Inflammatory macrophage treated with lipopolysaccharide for 1 hour (primary cell): ENCODE data around the gene KCNE4.

ENCODE experiments used
- DNase-seq, 2 donors: peaks; one replicate each; pipeline ENCODE4 v3.0.0-alpha.2; 2020 to 2022

Gene KCNE4

GRCh38 chr2:223041527-223042109, 10.4 kb upstream of the KCNE4 start:
- peak; percentile 33 to 55 for DNase-seq

DNA sequence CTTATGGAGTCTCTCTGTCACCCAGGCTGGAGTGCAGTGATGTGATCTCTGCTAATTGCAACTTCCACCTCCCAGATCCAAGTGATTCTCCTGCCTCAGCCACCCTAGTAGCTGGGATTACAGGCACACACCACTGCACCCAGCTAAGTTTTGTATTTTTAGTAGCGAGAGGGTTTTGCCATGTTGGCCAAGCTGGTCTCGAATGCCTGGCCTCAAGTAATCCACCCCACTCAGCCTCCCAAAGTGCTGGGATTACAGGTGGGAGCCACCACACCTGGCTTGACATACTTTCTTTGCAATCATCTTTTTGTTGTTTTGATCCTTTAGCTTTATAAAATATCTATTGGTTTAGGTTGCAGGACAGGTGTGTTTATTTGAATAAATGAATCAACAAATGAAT, 9.7 kb upstream of the KCNE4 start:
- DNase-seq: no peak

- DNase-seq: peak; percentile 18 to 23
These were observed 9.3 kb upstream of the KCNE4 start for GRCh38 chr2:223042704-223043118.

GRCh38 chr2:223043164-223043941, 8.6 kb upstream of the KCNE4 start:
- DNase-seq: peak; percentile 23 to 31

GRCh38 chr2:223044092-223044836, 7.7 kb upstream of the KCNE4 start:
- no peak for DNase-seq

GRCh38 chr2:223044916-223045700, 6.9 kb upstream of the KCNE4 start:
- no peak for DNase-seq

DNA sequence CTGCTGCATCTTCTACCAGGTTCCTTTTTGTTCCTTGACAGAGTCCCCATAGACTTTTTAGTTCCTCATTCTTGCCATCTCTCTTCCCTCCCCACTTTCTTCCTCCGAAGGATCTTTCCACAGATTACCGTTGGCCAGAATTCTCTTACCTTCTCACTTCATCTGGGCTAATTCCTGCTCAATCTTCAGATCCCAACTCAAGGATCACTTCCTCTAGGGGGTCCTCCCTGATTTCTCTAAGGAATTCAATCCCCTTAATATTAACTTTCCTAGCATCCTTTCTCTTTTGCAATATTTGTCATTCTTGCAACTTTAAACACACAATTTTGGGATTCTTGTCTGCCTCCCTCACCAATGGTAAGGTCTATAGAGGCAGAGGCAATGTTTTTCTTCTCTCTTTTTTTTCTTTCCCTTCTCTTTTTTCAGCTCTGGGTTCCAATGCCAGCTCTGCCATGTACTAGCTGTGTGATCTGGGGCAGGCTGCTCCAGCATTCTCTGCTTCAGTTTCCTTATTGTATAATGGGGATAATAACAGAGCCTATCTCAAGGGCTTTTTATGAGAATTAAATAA, 5.4 kb upstream of the KCNE4 start:
- no peak for DNase-seq

GRCh38 chr2:223047260-223047761, 4.7 kb upstream of the KCNE4 start:
- DNase-seq: no peak

- no peak for DNase-seq
These were observed 3.5 kb upstream of the KCNE4 start for GRCh38 chr2:223048519-223048918.

DNA sequence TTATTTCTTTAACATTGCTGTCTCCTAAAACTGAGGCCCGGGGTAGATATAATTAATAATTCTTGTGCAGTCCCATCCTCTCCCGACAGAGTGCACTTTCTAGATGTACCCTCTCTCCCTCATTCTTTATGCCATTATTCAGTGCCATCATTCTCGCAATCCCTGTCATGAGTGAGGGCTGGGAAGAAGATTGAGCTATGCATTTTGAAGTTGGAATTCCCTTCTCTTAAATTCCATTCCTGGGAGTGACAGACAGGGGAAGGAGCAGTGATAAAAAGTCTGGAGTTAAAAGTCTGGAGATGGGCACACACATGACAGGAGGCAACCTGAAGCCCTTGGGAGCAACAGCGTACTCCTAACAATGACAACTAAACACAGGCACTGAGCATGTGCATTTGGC, 2.6 kb upstream of the KCNE4 start:
- DNase-seq: no peak

DNA sequence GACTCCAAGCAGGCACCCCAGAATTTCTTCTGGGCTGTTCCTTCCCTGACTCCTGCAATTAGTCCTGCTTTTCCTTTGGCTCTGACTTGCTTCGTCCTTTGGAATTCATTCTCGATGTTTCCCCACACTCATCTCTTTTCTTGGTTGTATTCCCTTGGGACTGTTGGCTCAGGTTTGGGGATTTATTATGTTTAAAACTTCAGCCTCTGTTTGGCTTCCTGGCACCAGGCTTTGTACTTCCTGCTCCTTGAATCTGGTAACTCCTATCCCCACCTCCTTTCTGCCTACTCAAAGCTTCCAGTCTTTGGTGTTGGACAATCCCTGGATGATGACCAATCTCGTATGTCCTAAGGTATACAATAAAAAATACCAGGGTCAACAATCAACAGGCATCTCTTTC, 1.8 kb upstream of the KCNE4 start:
- no peak for DNase-seq

- DNase-seq: no peak
These were observed 988 bp upstream of the KCNE4 start for GRCh38 chr2:223050900-223051504.

DNA sequence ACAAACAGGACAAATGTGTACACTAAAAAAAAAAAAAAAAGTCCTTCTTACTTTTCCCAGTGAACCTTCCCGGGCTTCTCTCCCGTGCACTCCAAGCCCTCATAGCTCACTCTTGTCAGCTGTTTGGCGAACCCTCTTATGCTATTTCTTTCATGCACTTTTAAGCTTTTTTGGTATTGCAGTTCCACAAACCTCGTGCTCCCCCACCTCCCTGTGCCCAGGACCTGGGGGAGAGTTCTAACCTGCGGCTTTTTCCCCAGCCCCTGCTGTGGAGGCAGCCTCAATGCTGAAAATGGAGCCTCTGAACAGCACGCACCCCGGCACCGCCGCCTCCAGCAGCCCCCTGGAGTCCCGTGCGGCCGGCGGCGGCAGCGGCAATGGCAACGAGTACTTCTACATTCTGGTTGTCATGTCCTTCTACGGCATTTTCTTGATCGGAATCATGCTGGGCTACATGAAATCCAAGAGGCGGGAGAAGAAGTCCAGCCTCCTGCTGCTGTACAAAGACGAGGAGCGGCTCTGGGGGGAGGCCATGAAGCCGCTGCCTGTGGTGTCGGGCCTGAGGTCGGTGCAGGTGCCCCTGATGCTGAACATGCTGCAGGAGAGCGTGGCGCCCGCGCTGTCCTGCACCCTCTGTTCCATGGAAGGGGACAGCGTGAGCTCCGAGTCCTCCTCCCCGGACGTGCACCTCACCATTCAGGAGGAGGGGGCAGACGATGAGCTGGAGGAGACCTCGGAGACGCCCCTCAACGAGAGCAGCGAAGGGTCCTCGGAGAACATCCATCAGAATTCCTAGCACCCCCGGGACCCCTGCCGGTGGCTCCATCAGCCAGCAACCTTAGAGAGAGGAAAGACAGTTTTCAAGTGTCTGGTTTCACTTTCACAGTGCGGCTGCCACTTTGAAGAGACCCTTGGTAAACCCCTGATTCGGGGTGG, 826 bp downstream of the KCNE4 start:
- no peak for DNase-seq

- DNase-seq: no peak
These were observed 1.6 kb downstream of the KCNE4 start for GRCh38 chr2:223053484-223054192.

DNA sequence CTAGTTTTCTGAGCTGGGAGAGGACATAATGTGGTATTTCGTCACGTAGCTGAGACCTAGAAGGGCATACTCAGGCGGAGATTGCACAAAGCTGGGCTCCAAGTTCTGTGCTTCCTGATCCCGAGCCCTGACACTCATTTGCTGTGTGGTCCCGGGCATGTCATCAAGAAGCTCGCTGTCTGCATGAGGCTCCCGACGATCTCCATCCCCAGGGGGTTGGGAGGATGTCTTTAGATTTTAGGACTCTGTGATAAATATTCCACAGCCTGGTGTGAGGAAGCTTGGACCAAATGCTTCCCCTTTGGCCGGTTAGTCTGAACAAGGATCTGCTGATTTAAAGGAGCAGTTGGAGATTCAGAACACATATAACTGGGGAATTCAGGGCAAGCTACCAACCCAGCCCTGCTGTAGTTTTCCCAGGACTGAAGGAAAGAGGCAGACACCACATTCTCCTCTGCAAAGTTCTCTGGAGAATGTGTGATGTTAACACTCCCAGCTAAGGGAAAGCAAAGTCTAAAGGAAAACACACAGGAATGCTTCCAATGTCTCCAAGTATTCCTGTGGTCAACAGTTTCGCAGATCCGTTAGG, 2.3 kb downstream of the KCNE4 start:
- DNase-seq: no peak

DNA sequence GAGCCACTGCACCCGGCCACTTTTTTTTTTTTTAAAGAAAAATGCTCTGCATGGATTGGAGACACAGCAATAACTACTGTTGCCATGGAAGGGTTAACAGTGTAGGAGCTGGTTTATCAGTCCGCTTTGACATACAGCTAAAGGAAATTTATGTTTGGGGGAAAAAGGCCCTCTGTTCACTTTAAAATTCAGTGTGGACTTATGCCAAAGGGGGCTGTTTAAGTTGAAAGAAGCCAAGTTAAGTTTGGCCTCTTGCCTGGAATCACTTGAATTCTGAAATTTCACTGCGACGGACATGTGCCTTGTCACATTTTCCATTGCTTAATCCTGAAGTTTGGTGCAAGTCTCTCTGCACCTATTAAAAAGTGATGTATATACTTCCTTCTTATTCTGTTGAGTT, 3.1 kb downstream of the KCNE4 start:
- no peak for DNase-seq

- no peak for DNase-seq
These were observed 3.8 kb downstream of the KCNE4 start for GRCh38 chr2:223055836-223056235.

DNA sequence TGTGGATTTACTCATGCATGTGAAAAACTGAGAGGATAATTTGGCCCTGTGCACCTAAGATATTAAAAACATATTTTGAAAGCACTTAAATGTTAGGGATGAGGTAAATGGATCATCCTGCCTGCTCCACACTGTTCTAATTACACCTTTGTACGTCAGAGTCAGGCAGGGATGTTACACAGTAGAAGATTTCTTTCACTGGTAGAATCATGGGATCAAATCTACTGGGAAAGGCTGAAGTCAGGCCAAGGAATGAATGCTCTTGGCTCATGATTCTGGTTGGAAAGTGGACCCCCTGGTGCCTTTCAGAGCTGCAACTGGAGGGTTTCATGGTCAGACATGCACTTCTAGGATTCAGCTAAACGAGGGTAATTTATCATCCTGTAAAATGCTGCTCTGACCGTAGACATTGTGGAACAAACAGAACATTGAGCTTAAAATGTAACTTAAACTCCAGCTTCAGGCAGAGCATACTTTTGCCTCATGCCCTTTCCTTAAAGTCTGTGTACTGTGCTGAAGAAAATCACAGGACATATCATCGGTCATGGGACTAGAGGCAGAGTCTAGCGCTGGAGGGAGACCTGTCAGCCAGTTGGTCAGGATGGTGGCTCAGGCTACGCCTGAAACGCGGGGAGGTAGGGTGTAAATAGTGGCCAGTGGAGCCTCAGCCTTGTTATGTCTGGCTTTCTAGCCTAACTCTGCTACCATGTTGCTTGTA, 4.9 kb downstream of the KCNE4 start:
- no peak for DNase-seq

DNA sequence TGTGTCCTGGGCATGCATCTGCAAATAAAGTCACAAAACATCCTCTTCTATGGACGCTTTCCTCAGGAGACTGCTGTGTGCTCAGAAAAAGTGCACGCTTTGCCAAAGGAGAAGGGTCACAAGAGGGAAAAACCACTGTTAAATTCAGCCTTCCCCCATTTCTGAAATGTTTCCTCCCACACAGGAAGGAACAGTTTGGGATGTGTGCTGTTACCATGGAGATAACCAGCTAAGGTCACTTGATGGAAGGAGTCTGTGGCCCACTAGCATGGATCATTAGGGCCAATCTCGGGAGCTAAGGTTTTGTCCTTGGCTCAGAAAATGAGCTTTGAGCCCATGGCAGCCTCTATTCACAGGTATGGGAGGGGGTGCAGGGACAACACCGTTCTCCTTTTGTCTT, 5.6 kb downstream of the KCNE4 start:
- no peak for DNase-seq
